Renal cortical epithelial cell (primary cell): ENCODE results near the gene USPL1. TPM values are rescaled to one million over a fixed set of nuclear protein-coding genes. Genes with fewer than 3 reads are reported as not detected.

Source experiments
- DNase-seq: peaks from one replicate; pipeline ENCODE4 v3.0.0-alpha.2; 2011; ENCODE audit warnings: low read depth
- total RNA-seq: library from RNA; depleted of rRNA; stranded (reverse); fragments of >200 nt; gene quantifications from 2 replicates; pipeline ENCODE4 v1.2.3, GENCODE V29; 2014

The USPL1 gene
- total RNA-seq, 1 donor from 2014 or later: 26.7 TPM

GRCh38 chr13:30696278-30697176 lies 78.8 kb downstream of the USPL1 start:
- peak; percentile 27 for DNase-seq

GRCh38 chr13:30697177-30697953 lies 79.6 kb downstream of the USPL1 start:
- no peak for DNase-seq

GRCh38 chr13:30697996-30698401 lies 80.3 kb downstream of the USPL1 start:
- no peak for DNase-seq

- DNase-seq: no peak
Measured at GRCh38 chr13:30698488-30699005, 80.8 kb downstream of the USPL1 start.

GRCh38 chr13:30700364-30700763 lies 82.6 kb downstream of the USPL1 start:
- DNase-seq: no peak

- no peak for DNase-seq
Measured at GRCh38 chr13:30702006-30702405, 84.3 kb downstream of the USPL1 start.

- no peak for DNase-seq
Measured at GRCh38 chr13:30704596-30704995, 86.9 kb downstream of the USPL1 start.

- no peak for DNase-seq
Measured at GRCh38 chr13:30705680-30706079, 88.0 kb downstream of the USPL1 start.

GRCh38 chr13:30708541-30708940 lies 90.8 kb downstream of the USPL1 start:
- DNase-seq: no peak

Other genes starting within 250 kb of the USPL1 start
- not detected in 2 replicates for gene UBE2L5, start 195.4 kb upstream of the USPL1 start, total RNA-seq
- gene HMGB1, start 152.0 kb upstream of the USPL1 start, total RNA-seq: 237 and 363 TPM in 2 replicates
- gene ALOX5AP, start 117.6 kb downstream of the USPL1 start, total RNA-seq: 0.85 and 5.6 TPM in 2 replicates